GM13977 (cell line): ENCODE measurements around the gene DYNC1H1.
"Not testable (repeated sequence)": the region's sequence is repeated elsewhere in the genome, so short reads cannot be mapped to it uniquely, and the experiment has no call there.

Source experiments
- DNase-seq: peaks from one replicate; pipeline ENCODE4 v3.0.0; 2012; ENCODE audit warnings: low spot score
- CTCF ChIP-seq: IDR thresholded peaks from 2 replicates; pipeline ENCODE4 v1.5.1; 2012; ENCODE audit warnings: mild to moderate bottlenecking, control low read depth; ENCODE audit not compliant: insufficient read depth; ENCODE audit errors: extremely low read depth, missing control alignments
- in situ Hi-C: fragments of 300-500 bp; cut with MboI; formaldehyde crosslinking; loops from one replicate; pipeline ENCODE4 v1.12.0; 2022; ENCODE audit warnings: low sequenced_read_pairs, low pct_unique_long_range_greater_than_20kb, mixed read lengths, inconsistent platforms; ENCODE audit not compliant: unreplicated experiment

DYNC1H1 gene

DNA sequence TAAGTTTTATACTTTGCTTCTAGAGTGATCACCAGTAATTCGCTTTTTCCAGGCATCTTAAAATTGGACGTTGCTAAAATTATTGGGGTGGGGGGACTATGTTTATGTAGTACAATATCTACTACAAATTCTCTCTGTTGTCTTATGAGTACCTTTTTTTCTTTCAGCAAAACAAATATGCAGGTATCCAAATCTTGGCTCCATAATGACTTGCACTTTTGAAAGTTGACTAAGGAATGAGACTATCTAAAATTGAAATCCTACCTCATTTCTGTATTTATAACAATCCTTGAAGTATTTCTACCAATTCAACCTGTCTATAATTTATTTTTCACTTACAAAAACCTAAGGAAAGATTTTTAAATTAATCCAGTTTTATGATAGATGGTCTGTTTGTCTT, 2.4 kb downstream of the DYNC1H1 start:
- in situ Hi-C loops, result loop anchor here (10.0 to 25.0 kb wide), 2 partner anchors 128 to 346 kb away; partner anchors contain the start of genes MOK and ZNF839
- no peak for TF ChIP-seq CTCF
- DNase-seq, result no peak

- no peak for TF ChIP-seq CTCF
- in situ Hi-C loops, result loop anchor here (10.0 to 25.0 kb wide), 2 partner anchors 127 to 344 kb away; partner anchors contain the start of genes MOK and ZNF839
- DNase-seq, result no peak
Observed at GRCh38 chr14:101968186-101968585, 3.8 kb downstream of the DYNC1H1 start.

DNA sequence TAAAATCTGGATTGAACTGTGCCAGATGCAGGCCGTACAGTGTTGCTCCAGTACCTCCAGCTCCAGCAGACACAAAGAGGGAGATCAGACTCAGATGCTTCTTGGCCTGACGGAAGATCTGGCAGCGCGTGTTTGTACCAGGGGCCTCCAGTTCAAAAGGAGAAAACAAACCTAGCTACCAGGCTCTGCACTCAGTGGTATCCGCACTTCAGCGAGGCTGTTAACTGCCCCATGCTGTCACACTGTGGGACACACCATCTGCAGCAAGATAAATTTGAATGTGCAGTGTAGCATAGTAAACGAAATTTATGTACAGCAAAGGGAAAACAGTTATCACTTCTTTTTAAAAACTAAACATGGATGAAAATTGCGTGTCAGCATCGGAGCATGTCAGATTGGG, 5.1 kb downstream of the DYNC1H1 start:
- in situ Hi-C loops, result loop anchor here (10.0 to 25.0 kb wide), 2 partner anchors 125 to 343 kb away; partner anchors contain the start of genes MOK and ZNF839
- no peak for TF ChIP-seq CTCF
- DNase-seq, result no peak

DNA sequence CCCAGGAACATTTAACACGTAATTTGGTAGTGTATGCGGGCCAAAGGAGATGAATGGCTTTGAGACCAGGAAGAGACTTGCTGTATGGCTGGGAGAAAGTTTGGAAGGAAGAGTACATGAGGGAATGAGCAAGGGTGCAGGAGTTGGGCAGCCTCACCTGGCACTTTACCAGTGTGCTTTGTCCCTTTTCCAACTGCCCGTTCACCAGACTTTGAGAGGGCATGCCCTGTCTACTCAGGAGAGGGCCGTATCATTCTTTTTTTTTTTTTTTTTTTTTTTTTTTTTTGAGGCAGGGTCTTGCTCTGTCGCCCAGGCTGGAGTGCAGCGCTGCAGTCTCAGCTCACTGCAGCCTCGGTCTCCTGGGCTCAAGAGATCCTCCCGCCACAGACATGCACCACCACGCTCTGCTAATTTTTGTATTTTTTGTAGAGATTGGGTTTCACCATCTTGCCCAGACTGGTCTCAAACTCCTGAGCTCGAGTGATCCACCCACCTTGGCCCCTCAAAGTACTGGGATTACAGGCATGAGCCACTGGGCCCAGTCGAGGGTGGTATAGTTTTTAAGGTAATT, 6.5 kb downstream of the DYNC1H1 start:
- no peak for DNase-seq
- in situ Hi-C loops, result loop anchor here (25.0 kb wide), 1 partner anchor 341 kb away; the partner anchor contains the start of genes MOK and ZNF839
- TF ChIP-seq CTCF, result no peak

- in situ Hi-C loops, result loop anchor here (25.0 kb wide), 1 partner anchor 341 kb away; the partner anchor contains the start of genes MOK and ZNF839
Observed at GRCh38 chr14:101971458-101971857, 7.1 kb downstream of the DYNC1H1 start.

GRCh38 chr14:101972126-101972866, 7.9 kb downstream of the DYNC1H1 start:
- in situ Hi-C loops, result loop anchor here (25.0 kb wide), 1 partner anchor 340 kb away; the partner anchor contains the start of genes MOK and ZNF839
- TF ChIP-seq CTCF, result no peak
- no peak for DNase-seq

More at GRCh38 chr14:101971458-101971857, 7.1 kb downstream of the DYNC1H1 start:
- not testable (repeated sequence) for DNase-seq

GRCh38 chr14:101973356-101973755, 9.0 kb downstream of the DYNC1H1 start:
- in situ Hi-C loops, result loop anchor here (25.0 kb wide), 1 partner anchor 339 kb away; the partner anchor contains the start of genes MOK and ZNF839
- DNase-seq, result no peak
- TF ChIP-seq CTCF, result no peak
